ENCODE results near the gene PLSCR1. TPM values are rescaled to one million over a fixed set of nuclear protein-coding genes. Genes with fewer than 3 reads are reported as not detected.

PLSCR1 gene
- total and polyA plus RNA-seq, 2 donors (not counting 1 experiment from before 2014, with no cell fraction given) = 16.8 to 44.6 TPM

DNA sequence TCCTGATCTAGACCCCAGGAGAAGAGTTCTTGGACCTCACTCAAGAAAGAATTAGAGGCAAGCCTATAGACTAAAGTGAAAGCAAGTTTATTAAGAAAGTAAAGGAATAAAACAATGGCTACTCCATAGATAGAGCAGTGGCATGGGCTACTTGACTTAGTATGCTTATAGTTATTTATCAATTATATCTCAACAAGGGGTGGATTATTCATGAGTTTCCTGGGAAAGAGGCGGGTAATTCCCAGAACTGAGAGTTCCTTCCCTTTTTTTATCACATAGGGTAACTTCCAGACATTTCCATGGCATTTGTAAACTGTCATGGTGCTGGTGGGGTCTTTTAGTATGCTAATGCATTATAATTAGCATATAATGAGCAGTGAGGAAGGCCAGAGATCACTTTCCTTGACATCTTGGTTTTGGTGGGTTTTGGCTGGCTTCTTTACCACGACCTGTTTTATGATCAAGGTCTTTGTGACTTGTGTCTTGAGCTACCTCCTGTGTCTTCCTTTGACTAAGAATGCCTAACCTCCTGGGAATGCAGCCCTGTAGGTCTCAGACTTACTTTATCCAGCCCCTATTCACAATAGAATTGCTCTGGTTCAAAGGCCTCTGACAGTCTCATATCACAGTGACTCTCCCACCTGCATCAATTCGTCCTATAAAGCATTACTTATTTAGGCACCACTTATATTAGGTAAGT lies 39.8 kb downstream of the PLSCR1 start:
- intact Hi-C loops (cut with micrococcal nuclease) = no loop called here
- no peak for DNase-seq
- no peak for ATAC-seq (ENCODE audit: low read depth)
- Histone ChIP-seq H3K9me3 (ENCODE audit: control extremely low read depth in 1 of 3, control insufficient read depth in 2 of 3, insufficient read depth in 1 of 3, low read length in 2 of 3) (no peaks in the 10 kb centered on the region), H2AFZ (ENCODE audit: insufficient read depth, low read depth, low read length, poor library complexity, severe bottlenecking) (no peak overlapping the region), H3K4me2 (replicated peaks; ENCODE audit: low read depth, low read length, poor library complexity, severe bottlenecking) (no peak overlapping the region), H3K27ac (ENCODE audit: low read length in 2 of 2) (no peak overlapping the region), H3K4me3 (ENCODE audit: control extremely low read depth in 1 of 5, extremely low read depth in 1 of 5, insufficient read depth in 1 of 5, low read depth in 2 of 5, low read length in 4 of 5) (no peak overlapping the region), H3K27me3 (replicated peaks in 1 of 4; ENCODE audit: control extremely low read depth in 1 of 4, control insufficient read depth in 3 of 4, insufficient read depth in 4 of 4, low read length in 3 of 4) (no peaks in the 10 kb centered on the region), H3K36me3 (replicated peaks in 1 of 2; ENCODE audit: control extremely low read depth in 1 of 2, control insufficient read depth in 1 of 2, extremely low read depth in 1 of 2, insufficient read depth in 2 of 2, low read length in 1 of 2) (peaks cover 0 to 2% of the 10 kb centered on the region in 2 experiments), H4K20me1 (ENCODE audit: control insufficient read depth, insufficient read depth, low read length, poor library complexity, severe bottlenecking) (no peaks in the 10 kb centered on the region), H3K9ac (ENCODE audit: low read length) (no peak overlapping the region), H3K4me1 (ENCODE audit: control insufficient read depth in 2 of 2, insufficient read depth in 2 of 2, low read length in 2 of 2) (no peaks in the 10 kb centered on the region), H3K79me2 (ENCODE audit: control insufficient read depth, insufficient read depth, low read length) (no peaks in the 10 kb centered on the region)
- ChIA-PET CTCF (no interaction called here), POLR2A (no interaction called here)
- Mint-ChIP-seq H3K4me1 (peaks cover 5% of the 10 kb centered on the region), H3K4me3 (no peak overlapping the region), H3K27ac (no peak overlapping the region), H3K9me3 (ENCODE audit: insufficient read depth) (no peaks in the 10 kb centered on the region), H3K27me3 (no peaks in the 10 kb centered on the region)
- TF ChIP-seq CTCF (IDR thresholded peaks at IDR 0.05) (no peak), EZH2 (IDR thresholded peaks at IDR 0.05; ENCODE audit: borderline replicate concordance, insufficient read depth, low read depth, low read length, poor library complexity, severe bottlenecking) (no peak)
- 40% methylated on average over 1 of the region's 3 CpGs for WGBS (ENCODE audit: insufficient coverage)

- H2AFZ ChIP-seq (ENCODE audit: insufficient read depth, low read depth, low read length, poor library complexity, severe bottlenecking) = no peak overlapping the region
- no peak overlapping the region for H3K4me2 ChIP-seq (replicated peaks; ENCODE audit: low read depth, low read length, poor library complexity, severe bottlenecking)
- intact Hi-C loops (cut with micrococcal nuclease) = no loop called here
- ChIA-PET POLR2A (no interaction called here), CTCF (no interaction called here)
- H3K4me1 ChIP-seq (ENCODE audit: control insufficient read depth in 2 of 2, insufficient read depth in 2 of 2, low read length in 2 of 2) = no peaks in the 10 kb centered on the region
- ATAC-seq (ENCODE audit: low read depth) (no peak), DNase-seq (no peak)
- no peak overlapping the region for H3K9ac ChIP-seq (ENCODE audit: low read length)
- H3K27ac Mint-ChIP-seq = no peak overlapping the region
- no peak overlapping the region for H3K27ac ChIP-seq (ENCODE audit: low read length in 2 of 2)
- no peaks in the 10 kb centered on the region for H3K27me3 ChIP-seq (replicated peaks in 1 of 4; ENCODE audit: control extremely low read depth in 1 of 4, control insufficient read depth in 3 of 4, insufficient read depth in 4 of 4, low read length in 3 of 4)
- H3K4me3 Mint-ChIP-seq = no peak overlapping the region
- H4K20me1 ChIP-seq (ENCODE audit: control insufficient read depth, insufficient read depth, low read length, poor library complexity, severe bottlenecking) = no peaks in the 10 kb centered on the region
- no peaks in the 10 kb centered on the region for H3K27me3 Mint-ChIP-seq
- H3K36me3 ChIP-seq (replicated peaks in 1 of 2; ENCODE audit: control extremely low read depth in 1 of 2, control insufficient read depth in 1 of 2, extremely low read depth in 1 of 2, insufficient read depth in 2 of 2, low read length in 1 of 2) = peaks cover 0 to 2% of the 10 kb centered on the region in 2 experiments
- H3K4me1 Mint-ChIP-seq = peaks cover 5% of the 10 kb centered on the region
- WGBS (ENCODE audit: insufficient coverage) = 86% methylated on average over 10 of the region's 12 CpGs
- TF ChIP-seq EZH2 (IDR thresholded peaks at IDR 0.05; ENCODE audit: borderline replicate concordance, insufficient read depth, low read depth, low read length, poor library complexity, severe bottlenecking) (no peak), CTCF (IDR thresholded peaks at IDR 0.05) (no peak)
- no peaks in the 10 kb centered on the region for H3K79me2 ChIP-seq (ENCODE audit: control insufficient read depth, insufficient read depth, low read length)
- no peak overlapping the region for H3K4me3 ChIP-seq (ENCODE audit: control extremely low read depth in 1 of 5, extremely low read depth in 1 of 5, insufficient read depth in 1 of 5, low read depth in 2 of 5, low read length in 4 of 5)
- no peaks in the 10 kb centered on the region for H3K9me3 Mint-ChIP-seq (ENCODE audit: insufficient read depth)
- no peaks in the 10 kb centered on the region for H3K9me3 ChIP-seq (ENCODE audit: control extremely low read depth in 1 of 3, control insufficient read depth in 2 of 3, insufficient read depth in 1 of 3, low read length in 2 of 3)
Observed at GRCh38 chr3:146503461-146504202, 40.8 kb downstream of the PLSCR1 start.
